Forelimb muscle (tissue), 1 donor: ENCODE results near the gene MGLL. TPM values are rescaled to one million over a fixed set of nuclear protein-coding genes. Genes with fewer than 3 reads are reported as not detected.

Experiments
- DNase-seq: peaks from one replicate; pipeline ENCODE4 v3.0.0-alpha.2; 2013; ENCODE audit warnings: low read depth
- polyA plus RNA-seq: library from polyadenylated mRNA; unstranded; fragments of 120-200 nt; gene quantifications from one replicate; pipeline ENCODE4 v1.2.1, GENCODE V29; 2013; ENCODE audit not compliant: insufficient read length

MGLL gene
- polyA plus RNA-seq, 1 donor, result 24.5 TPM

- DNase-seq, result no peak
Observed at GRCh38 chr3:127774647-127775046, 47.7 kb downstream of the MGLL start.

- DNase-seq, result no peak
Observed at GRCh38 chr3:127773752-127774395, 48.4 kb downstream of the MGLL start.

GRCh38 chr3:127772827-127773751 is 49.2 kb downstream of the MGLL start:
- DNase-seq, result no peak

- no peak for DNase-seq
Observed at GRCh38 chr3:127772273-127772672, 50.0 kb downstream of the MGLL start.

GRCh38 chr3:127771746-127772145 is 50.6 kb downstream of the MGLL start:
- DNase-seq, result no peak

GRCh38 chr3:127770671-127771355 is 51.5 kb downstream of the MGLL start:
- no peak for DNase-seq

- DNase-seq, result no peak
Observed at GRCh38 chr3:127769284-127770081, 52.8 kb downstream of the MGLL start.

GRCh38 chr3:127768346-127769008 is 53.8 kb downstream of the MGLL start:
- DNase-seq, result no peak

- no peak for DNase-seq
Observed at GRCh38 chr3:127767126-127767525, 55.2 kb downstream of the MGLL start.

GRCh38 chr3:127765735-127766134 is 56.6 kb downstream of the MGLL start:
- no peak for DNase-seq

- DNase-seq, result no peak
Observed at GRCh38 chr3:127764841-127765362, 57.4 kb downstream of the MGLL start.

- no peak for DNase-seq
Observed at GRCh38 chr3:127764301-127764700, 58.0 kb downstream of the MGLL start.

GRCh38 chr3:127763816-127764215 is 58.5 kb downstream of the MGLL start:
- no peak for DNase-seq

GRCh38 chr3:127763337-127763736 is 59.0 kb downstream of the MGLL start:
- no peak for DNase-seq

GRCh38 chr3:127762787-127763105 is 59.6 kb downstream of the MGLL start:
- no peak for DNase-seq

GRCh38 chr3:127762077-127762786 is 60.1 kb downstream of the MGLL start:
- no peak for DNase-seq

- no peak for DNase-seq
Observed at GRCh38 chr3:127761441-127761801, 60.9 kb downstream of the MGLL start.

GRCh38 chr3:127760791-127761440 is 61.4 kb downstream of the MGLL start:
- no peak for DNase-seq

- DNase-seq, result no peak
Observed at GRCh38 chr3:127760361-127760760, 62.0 kb downstream of the MGLL start.

- DNase-seq, result no peak
Observed at GRCh38 chr3:127759826-127760225, 62.5 kb downstream of the MGLL start.
